Suprapubic skin (tissue), 4 donors: Measurements from ENCODE around the gene CCDC88C. TPM values are rescaled to one million over a fixed set of nuclear protein-coding genes. Genes with fewer than 3 reads are reported as not detected.

Experiments used
- DNase-seq, 2 donors: peaks; one replicate each; pipeline ENCODE4 v3.0.0-alpha.2; 2019; ENCODE audit warnings: low spot score in 2 of 2
- H3K27ac ChIP-seq: fragments of 200-600 bp; sonication (generic); one replicate; pipeline ENCODE4 v1.5.1; 2019
- H3K27me3 ChIP-seq: fragments of 200-600 bp; sonication (generic); one replicate; pipeline ENCODE4 v1.5.1; 2019
- H3K36me3 ChIP-seq: fragments of 200-600 bp; sonication (generic); one replicate; pipeline ENCODE4 v1.5.1; 2019
- H3K4me1 ChIP-seq: fragments of 200-600 bp; sonication (generic); one replicate; pipeline ENCODE4 v1.5.1; 2019
- H3K4me3 ChIP-seq: fragments of 200-600 bp; sonication (generic); one replicate; pipeline ENCODE4 v1.5.1; 2019; ENCODE audit warnings: mild to moderate bottlenecking
- H3K9me3 ChIP-seq: fragments of 200-600 bp; sonication (generic); one replicate; pipeline ENCODE4 v1.5.1; 2019
- EP300 ChIP-seq: sonication (generic); formaldehyde crosslinking; IDR thresholded peaks from one replicate; pipeline ENCODE4 v1.6.1; 2017; ENCODE audit warnings: antibody characterized with exemption
- POLR2A ChIP-seq, 2 donors: fragments of 450-650 bp; IDR thresholded peaks; one replicate each; pipeline ENCODE4 v1.6.1; 2017; ENCODE audit warnings: antibody characterized with exemption in 2 of 2, mild to moderate bottlenecking in 2 of 2, moderate library complexity in 2 of 2
- POLR2AphosphoS5 ChIP-seq, 3 donors: sonication (generic); formaldehyde crosslinking; IDR thresholded peaks; one replicate each; pipeline ENCODE4 v1.6.1; 2017; ENCODE audit warnings: antibody characterized with exemption in 3 of 3
- WGBS: methylation state at CpG from one replicate; pipeline ENCODE4 v1.1.5; 2018; 5-methylcytosine and 5-hydroxymethylcytosine counted together
- total RNA-seq, 4 donors: library from RNA; depleted of rRNA; stranded (reverse); fragments of >200 nt; gene quantifications; one replicate each; pipeline ENCODE4 v1.1.0, GENCODE V29; 2016
- TF ChIP-seq, protein P1 (sequence below), 2 donors: fragments of 200-600 bp in 1 of 2; fragments of 450-650 bp in 1 of 2; sonication (generic) in 1 of 2; IDR thresholded peaks; one replicate each; pipeline ENCODE4 v1.5.1; 2016 to 2019; ENCODE audit warnings: antibody characterized with exemption in 2 of 2, mild to moderate bottlenecking in 1 of 2, moderate library complexity in 1 of 2

The CCDC88C gene
- total RNA-seq, 4 donors from 2014 or later, result 16.6 to 25.0 (median 22.8) TPM

DNA sequence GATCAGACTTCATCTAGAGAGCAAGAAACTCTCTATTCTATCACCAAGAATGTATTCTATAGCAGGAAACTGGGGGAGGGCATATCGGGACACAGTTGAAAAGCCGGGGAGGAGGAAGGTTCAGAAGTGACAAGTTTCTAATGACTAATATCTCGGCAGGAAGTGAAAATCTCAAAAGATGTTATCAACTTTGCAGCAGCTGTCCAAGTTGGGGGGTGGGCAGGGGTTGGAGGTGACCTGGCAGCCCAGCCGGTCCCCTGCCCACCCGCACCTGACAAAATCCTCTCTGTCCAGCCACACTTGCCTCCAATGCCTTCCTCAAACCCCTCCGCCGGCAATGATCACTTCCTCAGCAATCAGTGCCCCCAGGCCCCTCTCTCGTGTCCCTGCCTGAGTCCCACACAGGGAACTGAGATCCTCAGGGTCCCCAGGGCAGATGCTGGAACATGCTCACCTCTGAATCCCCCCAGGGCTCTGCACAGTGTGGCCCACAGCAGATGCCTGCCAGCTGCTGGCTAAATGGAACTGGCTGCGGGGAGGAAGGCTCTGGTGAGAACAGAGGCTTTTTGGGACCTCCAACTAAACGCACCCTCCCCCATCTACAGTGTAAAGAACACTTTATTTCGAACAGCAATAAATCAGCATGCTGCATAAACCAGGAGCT lies 43.9 kb downstream of the CCDC88C start:
- no peak for TF ChIP-seq POLR2A (IDR thresholded peaks at IDR 0.05)
- TF ChIP-seq POLR2AphosphoS5 (IDR thresholded peaks at IDR 0.05), result no peak
- no peak for TF ChIP-seq EP300
- TF ChIP-seq, protein P1, sequence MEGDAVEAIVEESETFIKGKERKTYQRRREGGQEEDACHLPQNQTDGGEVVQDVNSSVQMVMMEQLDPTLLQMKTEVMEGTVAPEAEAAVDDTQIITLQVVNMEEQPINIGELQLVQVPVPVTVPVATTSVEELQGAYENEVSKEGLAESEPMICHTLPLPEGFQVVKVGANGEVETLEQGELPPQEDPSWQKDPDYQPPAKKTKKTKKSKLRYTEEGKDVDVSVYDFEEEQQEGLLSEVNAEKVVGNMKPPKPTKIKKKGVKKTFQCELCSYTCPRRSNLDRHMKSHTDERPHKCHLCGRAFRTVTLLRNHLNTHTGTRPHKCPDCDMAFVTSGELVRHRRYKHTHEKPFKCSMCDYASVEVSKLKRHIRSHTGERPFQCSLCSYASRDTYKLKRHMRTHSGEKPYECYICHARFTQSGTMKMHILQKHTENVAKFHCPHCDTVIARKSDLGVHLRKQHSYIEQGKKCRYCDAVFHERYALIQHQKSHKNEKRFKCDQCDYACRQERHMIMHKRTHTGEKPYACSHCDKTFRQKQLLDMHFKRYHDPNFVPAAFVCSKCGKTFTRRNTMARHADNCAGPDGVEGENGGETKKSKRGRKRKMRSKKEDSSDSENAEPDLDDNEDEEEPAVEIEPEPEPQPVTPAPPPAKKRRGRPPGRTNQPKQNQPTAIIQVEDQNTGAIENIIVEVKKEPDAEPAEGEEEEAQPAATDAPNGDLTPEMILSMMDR (IDR thresholded peaks at IDR 0.05), result no peak
- Histone ChIP-seq H3K27ac (no peak overlapping the region), H3K36me3 (no peaks in the 10 kb centered on the region), H3K27me3 (no peaks in the 10 kb centered on the region), H3K4me1 (peaks cover 73% of the 10 kb centered on the region), H3K4me3 (no peak overlapping the region), H3K9me3 (no peaks in the 10 kb centered on the region)
- 46% methylated on average over 10 of the region's 11 CpGs for WGBS
- DNase-seq, result no peak

DNA sequence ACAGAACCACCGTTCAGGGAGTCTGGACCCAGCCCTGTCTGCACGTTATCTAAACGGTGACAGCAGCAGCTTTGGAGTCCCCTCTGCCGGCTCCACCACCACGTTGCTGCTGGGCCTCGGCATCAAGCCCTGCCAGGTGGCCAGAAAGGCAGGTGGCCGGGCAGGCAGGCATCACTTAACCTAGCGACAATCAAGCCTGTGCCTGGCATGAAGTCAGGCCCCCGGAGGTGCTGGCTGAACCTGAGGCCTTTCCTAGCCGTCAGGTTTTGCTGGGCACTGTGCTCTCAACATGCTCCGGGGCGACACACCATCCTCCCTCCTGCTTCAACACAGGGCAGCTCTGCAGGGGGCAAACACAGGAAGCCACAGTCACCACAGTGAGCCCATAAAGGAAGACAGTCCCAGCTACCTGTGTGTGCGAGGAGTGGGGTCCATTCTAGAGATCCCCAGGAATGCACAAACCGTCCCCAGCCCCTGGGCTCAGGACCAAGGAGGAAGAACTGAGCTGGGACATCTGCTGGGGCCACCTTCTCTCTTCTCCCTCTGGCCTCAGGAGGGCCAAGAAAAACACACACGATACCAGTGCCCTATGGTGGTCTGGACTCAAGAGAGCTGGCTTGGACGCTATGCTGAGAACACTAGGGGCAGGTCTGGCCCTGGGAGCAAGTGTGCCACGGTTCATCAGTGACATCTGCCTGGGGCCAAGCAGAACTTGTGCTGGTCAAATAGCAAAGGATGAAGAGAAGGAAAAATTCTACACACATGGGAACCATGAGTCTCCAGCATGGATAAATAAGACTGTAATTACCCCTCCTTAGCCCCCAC lies 44.7 kb downstream of the CCDC88C start:
- TF ChIP-seq POLR2AphosphoS5 (IDR thresholded peaks at IDR 0.05), result no peak
- TF ChIP-seq, protein P1 (IDR thresholded peaks at IDR 0.05), result no peak
- TF ChIP-seq EP300, result no peak
- TF ChIP-seq POLR2A (IDR thresholded peaks at IDR 0.05), result no peak
- Histone ChIP-seq H3K27me3 (no peaks in the 10 kb centered on the region), H3K9me3 (no peaks in the 10 kb centered on the region), H3K4me1 (peaks cover 65% of the 10 kb centered on the region), H3K4me3 (no peak overlapping the region), H3K36me3 (no peaks in the 10 kb centered on the region), H3K27ac (no peak overlapping the region)
- 63% methylated on average over 7 of the region's 17 CpGs for WGBS
- DNase-seq, result no peak

DNA sequence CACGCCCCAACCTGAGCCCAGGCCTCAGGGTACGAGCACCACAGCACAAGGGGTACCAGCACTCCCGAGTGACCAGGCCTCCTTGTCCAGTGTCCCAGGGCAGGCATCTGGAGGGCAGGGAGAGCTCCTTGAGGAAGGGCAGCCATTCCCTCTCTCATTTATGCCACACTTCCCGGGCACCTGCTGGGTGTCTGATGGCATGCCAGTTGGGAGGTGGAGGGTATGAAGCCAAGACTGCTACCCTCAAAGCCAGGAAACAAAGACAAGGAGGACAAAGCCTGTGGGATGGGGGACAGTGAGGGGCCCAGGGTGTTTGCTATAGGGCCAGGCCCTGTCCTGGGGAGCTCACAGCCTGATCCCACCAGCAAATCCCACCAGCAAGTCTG lies 45.6 kb downstream of the CCDC88C start:
- H3K9me3 ChIP-seq, result no peaks in the 10 kb centered on the region
- no peak overlapping the region for H3K4me3 ChIP-seq
- WGBS, result 78% methylated on average over 2 of the region's 4 CpGs
- no peak for DNase-seq
- TF ChIP-seq EP300, result no peak
- TF ChIP-seq, protein P1 (IDR thresholded peaks at IDR 0.05), result no peak
- no peak for TF ChIP-seq POLR2A (IDR thresholded peaks at IDR 0.05)
- no peak for TF ChIP-seq POLR2AphosphoS5 (IDR thresholded peaks at IDR 0.05)
- H3K36me3 ChIP-seq, result no peaks in the 10 kb centered on the region
- no peaks in the 10 kb centered on the region for H3K27me3 ChIP-seq
- H3K4me1 ChIP-seq, result peaks cover 56% of the 10 kb centered on the region
- H3K27ac ChIP-seq, result no peak overlapping the region

DNA sequence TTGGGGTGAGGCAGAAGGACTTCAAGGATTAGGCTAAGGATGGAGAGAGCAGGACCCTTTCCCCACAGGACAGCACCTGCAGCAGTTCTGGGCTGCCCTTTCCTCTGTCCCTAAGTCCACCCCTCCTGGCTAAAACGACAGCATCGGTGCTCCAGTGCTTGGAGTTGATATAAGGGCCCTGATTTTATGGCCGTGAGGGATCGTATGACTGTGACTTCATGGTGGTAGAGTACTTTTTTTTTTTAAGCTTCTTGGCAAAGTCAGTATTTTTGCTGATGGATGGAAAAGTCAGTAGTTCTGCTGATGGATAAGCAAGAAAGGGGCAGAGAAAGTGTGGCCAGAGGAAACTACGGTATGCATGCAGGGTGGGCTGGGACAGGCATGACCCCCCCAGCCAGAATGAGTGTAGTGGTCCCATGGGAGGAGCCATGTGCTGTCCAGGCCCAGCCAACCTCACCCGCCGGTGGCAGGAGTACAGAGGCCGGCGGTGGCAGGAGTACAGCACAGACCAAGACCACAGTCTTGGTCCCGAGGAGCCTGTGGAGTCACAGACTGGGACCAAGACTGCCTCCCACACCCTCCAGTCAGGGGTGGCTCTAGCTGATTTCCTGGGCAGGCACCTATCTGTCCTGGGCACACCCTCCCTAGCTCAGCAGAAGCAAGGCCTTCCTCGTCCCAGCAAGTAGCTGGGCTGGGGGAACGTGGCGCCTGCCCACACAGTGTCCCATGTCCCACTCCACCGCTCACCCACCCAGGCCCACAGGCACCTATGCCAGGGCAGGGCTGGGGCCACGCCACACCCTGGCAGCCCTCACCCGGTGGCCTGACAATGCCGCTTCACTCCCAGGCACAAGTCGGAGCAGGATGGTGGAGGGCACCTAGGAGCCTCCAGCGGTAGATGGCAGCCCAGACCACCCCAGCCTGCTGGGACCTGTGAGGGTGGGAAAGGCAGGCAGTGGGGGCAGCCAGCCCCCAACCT lies 46.3 kb downstream of the CCDC88C start:
- WGBS, result 47% methylated on average over 12 of the region's 19 CpGs
- H3K4me1 ChIP-seq, result peaks cover 49% of the 10 kb centered on the region
- H3K9me3 ChIP-seq, result no peaks in the 10 kb centered on the region
- TF ChIP-seq POLR2AphosphoS5 (IDR thresholded peaks at IDR 0.05) (no peak), EP300 (no peak), POLR2A (IDR thresholded peaks at IDR 0.05) (no peak)
- TF ChIP-seq, protein P1 (IDR thresholded peaks at IDR 0.05), result no peak
- no peaks in the 10 kb centered on the region for H3K36me3 ChIP-seq
- no peak overlapping the region for H3K27ac ChIP-seq
- no peaks in the 10 kb centered on the region for H3K27me3 ChIP-seq
- no peak for DNase-seq
- H3K4me3 ChIP-seq, result no peak overlapping the region
